HG03280 (cell line): ENCODE measurements around the gene CORO1C.
"Not testable (repeated sequence)": the region's sequence is repeated elsewhere in the genome, so short reads cannot be mapped to it uniquely, and the experiment has no call there.

Experiments used
- ATAC-seq: cut with Tn5 transposase; IDR thresholded peaks from one replicate; pipeline ENCODE4 v1.9.1; 2021; ENCODE audit warnings: mild to moderate bottlenecking, moderate library complexity; ENCODE audit not compliant: unreplicated experiment

The CORO1C gene

DNA sequence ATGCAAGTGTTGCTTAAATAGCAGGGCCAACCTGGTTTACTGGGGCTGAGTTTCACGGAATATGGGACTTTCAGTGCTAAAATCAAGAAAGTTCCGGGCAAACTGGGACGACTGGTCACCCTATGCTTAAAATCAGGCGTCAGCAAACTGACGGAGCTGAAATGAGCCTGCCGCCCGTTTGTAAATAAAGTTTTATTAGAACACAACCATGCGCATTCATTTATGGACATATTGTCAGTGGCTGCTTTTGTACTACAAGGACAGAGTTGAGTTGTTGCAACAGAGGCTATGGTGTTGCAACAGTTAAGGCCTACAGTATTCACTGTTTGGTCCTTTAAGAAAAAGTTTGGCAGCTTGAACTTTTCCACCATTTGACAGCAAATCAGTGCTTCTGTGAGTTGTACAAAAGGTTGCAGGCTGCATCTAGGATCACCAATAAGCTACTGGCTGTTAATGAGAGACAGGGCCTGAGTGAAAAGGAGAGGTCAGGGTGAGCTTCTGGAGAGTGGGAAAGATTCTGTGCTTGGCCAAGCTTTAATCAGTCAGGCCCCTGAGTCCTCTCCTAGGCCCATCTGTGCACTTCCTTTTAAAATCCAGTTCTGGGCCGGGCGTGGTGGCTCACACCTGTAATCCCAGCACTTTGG lies 111.0 kb downstream of the CORO1C start:
- no peak for ATAC-seq

DNA sequence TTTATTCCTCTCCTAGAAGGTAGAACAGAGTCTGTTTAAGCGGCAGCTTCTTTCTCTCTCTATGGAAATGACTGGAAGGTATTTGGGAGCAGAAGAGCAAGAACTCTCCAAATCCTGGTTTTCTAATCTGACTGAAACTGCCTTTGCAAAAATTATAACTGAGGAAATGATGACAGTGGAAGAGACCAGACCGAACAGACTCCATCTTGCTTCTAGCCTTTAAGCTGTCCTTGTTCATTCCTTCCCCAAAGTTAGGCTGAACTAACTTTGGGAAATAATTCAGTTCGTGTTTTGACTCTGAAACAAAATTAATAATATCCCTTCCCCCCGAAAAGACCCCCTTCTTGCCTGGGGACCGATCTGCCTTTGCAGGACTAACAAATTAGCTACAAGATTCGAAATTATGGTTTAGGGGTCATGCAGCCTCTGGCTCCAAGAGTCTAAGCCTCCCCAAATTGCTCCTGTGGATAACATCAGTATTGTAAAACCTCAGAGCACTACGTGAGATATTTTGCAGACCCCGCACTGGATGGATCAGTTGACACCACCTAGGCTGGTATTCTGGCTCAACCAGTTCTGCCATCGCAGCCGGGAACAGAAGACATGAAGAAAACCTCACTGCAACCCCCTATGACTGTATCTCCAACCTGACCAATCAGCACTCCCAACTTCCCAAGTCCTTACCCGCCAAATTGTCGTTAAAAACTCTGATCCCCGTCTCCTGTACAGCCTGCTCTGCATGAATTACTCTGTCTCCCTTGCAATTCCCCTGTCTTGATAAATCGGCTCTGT lies 111.8 kb downstream of the CORO1C start:
- ATAC-seq = no peak

DNA sequence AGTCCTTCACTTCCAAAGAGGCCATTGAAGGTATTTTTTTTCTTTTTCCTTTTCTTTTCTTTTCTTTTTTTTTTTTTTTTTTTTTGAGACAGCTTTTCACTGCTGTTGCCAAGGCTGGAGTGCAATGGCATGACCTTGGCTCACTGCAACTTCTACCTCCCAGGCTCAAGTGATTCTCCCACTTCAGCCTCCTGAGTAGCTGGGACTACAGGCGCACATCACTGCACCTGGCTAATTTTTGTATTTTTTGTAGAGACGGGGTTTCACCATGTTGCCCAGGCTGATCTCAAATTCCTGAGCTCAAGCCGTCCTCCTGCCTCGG lies 112.4 kb downstream of the CORO1C start:
- ATAC-seq = not testable (repeated sequence)

DNA sequence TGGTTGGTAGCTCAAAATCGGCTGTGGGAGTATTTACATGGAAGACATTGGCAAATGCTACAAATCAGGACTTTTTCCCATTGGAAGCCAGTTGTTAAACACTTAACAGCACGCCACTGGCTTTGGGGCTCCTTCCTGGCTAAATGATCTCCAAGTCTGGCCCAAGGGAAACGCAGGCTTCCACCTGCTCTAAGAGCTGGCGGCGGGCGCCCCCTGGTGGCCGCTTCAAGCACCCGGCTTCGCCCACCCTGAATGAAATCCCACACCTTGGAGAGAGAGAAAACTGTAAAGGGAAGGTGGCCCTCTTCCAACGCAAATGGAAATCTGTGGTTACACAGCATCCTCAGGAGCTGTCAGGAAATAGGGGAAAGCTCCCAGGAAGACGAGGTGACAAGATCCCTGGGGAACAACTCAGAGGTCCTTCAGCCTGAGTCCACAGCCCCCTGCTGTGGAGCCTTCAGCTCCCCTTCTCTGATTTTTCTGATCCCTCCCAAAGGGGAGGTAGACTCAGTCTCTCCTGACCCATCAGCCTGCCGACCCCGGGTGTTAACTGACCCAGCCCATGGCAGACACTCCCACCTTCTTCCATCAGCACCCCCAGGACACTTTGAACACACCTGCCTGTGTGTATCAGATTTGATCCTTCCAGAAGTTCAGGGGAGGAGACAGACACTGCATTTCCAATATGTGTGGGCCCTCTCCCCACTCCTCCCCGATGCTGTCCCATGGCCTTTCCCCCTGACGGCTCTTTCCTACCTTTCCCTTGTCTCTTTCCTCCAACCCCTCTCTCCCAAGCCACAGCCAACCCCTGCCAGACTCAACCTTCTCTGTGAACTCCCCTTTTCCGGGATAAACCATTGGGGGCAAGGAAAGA lies 113.0 kb downstream of the CORO1C start:
- peak; percentile 43 for ATAC-seq

- ATAC-seq = peak; percentile 76
Observed at GRCh38 chr12:108616941-108617858, 114.1 kb downstream of the CORO1C start.

DNA sequence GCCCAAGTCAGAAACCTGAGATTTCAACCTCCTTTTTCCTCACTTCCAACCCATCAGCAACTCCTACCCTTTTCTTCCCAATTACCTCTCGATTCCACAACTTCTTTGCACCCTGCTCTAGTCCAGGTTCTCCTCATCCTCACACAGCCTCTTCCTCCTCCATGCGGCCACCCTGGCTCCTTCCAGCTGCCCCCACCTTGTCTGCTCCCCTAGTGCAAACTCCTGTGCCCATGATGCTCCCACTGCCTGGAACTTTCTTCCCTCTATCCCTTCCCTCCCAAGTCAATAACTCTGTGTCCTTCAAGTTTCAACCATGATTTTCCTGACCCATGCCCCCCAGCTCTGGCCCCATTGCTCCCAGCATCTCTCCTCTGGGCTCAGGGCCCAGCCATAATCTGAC lies 115.0 kb downstream of the CORO1C start:
- ATAC-seq = no peak

DNA sequence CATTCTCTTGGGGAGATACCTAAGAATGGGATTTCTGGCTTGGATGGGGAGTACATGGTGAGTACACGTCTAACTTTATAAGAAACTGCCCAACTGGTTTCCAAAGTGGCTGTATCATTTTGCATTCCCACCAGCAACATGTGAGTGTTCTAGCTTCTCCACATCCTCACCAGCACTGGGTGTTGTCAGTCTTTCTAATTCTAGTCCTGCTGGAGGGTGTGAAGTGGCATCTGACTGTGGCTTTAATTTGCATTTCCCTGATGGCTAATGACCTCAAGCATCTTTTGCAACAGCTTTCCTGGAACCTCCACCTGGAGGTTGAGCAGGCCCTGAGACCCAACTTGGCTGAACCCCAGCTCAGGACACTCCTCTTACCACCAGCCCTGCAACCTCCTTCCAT lies 115.4 kb downstream of the CORO1C start:
- ATAC-seq = no peak

DNA sequence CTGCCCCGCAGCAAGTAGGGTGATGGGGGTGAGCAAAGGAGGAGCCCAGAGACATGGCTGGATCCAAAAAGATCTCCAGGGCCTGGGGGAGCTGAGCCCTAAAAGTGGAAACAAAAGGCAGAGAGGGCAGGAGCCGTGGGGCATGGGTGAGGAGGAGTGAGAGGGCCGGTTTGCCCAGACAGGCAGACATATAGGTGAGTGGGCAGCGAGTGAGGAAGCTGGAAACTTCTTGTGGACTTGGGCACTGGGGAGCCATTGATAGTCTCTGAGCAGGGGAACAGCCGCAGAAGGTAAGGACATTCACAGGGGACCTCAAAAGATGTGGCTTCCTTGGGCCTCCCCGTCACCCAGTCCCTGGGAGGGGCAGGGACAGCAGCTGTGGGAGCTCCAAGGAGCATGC lies 116.7 kb downstream of the CORO1C start:
- no peak for ATAC-seq

- no peak for ATAC-seq
Observed at GRCh38 chr12:108614041-108614440, 117.3 kb downstream of the CORO1C start.

DNA sequence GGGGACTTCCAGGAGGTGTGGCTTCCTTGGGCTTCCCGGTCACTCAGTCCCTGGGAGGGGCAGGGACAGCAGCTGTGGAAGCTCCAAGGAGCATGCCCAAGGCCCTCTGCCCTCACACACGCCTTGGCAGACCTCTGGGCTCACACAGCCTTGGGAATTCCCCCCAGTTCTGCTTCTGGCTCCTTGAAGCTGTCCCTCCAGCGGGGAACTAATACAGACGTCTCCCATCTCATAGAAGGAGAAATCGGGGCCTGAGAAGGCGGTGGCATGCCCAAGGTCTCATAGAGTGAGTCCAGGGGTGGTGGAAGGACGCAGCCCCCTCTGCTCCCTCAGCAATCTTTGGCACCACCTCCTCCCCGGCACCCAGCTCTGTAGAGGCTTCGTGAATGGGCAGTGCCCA lies 117.8 kb downstream of the CORO1C start:
- ATAC-seq = no peak

DNA sequence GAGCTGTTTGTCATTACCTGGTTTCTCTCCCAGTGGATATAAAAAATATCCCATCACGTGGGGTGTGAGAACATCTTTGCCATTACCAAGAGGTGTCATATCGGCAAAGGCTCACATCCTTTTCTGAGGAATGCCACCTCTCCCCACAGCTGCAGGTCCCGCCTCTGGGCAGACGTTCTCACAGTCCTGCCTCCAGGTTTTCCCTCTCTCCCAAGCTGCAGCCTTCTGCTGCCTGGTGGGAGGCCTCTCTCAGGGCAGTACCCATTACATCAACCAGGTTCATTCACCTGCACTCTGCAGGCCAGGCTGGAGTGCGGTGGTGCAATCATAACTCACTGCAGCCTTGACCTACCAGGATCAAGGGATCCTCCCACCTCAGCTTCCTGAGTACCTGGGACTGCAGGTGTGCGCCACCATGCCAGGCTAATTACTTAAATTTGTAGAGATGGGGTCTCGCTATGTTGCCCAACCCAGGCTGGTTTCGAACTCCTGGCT lies 118.5 kb downstream of the CORO1C start:
- ATAC-seq = no peak

DNA sequence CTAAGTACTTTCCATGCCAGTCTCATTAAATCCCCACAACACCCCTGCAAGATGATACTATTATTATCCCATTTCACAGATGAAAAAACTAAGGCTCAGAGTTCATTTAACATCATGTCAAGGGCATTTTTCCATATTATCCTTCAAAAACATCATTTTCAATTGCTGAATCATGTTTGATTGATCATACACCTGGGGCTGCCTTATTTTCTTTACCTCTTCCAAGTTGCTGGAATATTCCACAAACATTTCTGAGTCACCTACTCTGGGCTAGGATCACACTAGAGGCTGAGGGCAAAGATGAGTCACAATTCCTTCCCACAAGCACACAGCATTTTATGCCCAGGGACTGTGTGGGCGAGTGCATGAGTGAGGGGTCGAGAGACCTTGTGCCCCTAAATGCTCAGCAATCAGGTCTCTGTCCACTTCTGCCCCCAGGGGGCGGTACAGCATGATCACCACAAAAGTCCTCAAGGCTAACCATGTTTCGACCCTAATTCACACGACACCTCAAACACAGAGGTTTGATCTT lies 119.4 kb downstream of the CORO1C start:
- no peak for ATAC-seq

- no peak for ATAC-seq
Observed at GRCh38 chr12:108610856-108611605, 120.3 kb downstream of the CORO1C start.

- ATAC-seq = no peak
Observed at GRCh38 chr12:108610336-108610815, 120.9 kb downstream of the CORO1C start.

DNA sequence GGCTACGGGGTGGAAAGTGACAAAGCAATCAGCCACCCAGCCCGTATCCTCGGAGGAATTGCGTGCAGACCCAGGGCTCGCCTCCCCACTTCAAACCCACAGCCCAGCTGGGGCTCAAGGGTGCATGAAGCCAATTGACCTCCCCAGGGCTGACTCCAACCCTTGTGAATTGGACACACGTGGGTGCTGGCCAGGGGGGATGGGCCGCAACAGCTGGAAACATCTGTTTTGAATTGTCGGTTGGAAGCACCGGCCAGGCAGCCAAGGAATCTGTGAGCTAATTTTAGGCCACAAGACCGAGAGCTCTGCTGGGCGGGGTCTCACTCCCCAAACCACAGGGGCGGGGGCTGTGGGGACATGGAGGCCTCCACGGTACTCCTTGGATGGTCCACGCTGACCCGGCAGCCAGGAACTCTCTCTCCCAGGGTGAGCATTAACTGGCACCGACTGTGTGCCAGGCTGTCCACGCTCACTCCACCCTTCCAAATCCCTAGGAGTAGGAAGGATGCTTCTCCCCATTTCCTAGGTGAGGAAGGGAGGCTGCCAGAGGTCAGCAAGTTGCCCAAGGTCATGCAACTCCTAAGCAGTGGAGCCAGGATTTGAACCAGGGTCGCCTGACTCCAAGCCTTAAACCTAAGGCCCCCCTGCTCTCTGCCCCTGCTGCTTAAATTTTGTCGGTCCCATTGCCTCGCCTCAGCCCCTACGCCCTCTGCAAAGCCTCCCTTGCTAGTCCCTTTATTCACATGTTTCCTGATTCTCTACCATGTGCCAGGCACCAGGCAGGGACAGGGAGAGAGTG lies 121.6 kb downstream of the CORO1C start:
- no peak for ATAC-seq

- ATAC-seq = no peak
Observed at GRCh38 chr12:108608616-108609015, 122.7 kb downstream of the CORO1C start.

DNA sequence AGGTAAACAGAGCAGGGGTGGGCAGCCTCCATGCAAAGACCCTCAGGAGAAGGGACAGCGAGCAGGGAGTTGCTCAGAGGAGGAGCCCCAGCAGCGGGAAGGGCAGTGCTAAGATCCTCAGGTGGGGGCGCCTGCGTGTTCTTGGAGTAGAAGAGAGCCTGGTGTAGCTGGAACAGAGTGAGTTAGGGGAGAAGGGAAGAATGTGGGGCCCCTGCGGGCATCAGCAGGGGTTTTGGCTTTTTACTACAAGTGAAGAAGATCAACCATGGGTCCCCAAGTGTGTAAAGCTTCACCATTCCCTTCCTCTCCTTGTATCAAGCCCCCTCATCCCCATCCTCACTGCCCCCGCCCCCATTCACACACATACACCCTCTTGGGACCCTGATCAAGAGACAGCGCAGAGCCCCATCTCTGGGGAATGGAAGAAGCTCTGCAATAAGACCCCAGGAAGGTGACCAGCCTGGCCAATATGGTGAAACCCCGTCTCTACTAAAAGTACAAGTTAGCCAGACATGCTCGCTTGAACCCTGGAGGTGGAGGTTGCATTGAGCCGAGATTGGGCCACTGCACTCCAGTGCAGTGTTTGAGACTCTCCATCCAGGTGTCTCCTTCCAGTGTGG lies 123.2 kb downstream of the CORO1C start:
- no peak for ATAC-seq

DNA sequence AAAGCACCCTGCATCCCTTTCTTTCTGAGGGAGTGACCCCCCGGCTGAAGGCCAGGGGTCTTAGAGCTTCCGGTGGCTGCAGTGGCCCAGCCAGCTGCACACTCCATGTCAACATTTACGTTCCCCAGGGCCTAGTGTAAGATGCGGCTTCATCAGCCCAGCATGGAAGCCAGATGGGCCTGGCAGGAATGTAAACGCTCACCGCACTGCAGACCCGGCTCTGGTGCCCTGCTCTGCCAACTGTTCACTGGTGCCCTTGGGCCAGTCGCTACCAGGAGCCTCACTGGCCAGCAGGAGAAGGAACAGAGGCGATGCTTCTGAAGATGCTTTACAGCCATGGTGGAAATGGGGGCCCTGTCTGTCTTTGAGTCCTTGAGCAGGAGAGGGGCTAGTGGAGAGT lies 124.8 kb downstream of the CORO1C start:
- ATAC-seq = no peak
